ENCODE data around the gene KLF15.

KLF15 gene

DNA sequence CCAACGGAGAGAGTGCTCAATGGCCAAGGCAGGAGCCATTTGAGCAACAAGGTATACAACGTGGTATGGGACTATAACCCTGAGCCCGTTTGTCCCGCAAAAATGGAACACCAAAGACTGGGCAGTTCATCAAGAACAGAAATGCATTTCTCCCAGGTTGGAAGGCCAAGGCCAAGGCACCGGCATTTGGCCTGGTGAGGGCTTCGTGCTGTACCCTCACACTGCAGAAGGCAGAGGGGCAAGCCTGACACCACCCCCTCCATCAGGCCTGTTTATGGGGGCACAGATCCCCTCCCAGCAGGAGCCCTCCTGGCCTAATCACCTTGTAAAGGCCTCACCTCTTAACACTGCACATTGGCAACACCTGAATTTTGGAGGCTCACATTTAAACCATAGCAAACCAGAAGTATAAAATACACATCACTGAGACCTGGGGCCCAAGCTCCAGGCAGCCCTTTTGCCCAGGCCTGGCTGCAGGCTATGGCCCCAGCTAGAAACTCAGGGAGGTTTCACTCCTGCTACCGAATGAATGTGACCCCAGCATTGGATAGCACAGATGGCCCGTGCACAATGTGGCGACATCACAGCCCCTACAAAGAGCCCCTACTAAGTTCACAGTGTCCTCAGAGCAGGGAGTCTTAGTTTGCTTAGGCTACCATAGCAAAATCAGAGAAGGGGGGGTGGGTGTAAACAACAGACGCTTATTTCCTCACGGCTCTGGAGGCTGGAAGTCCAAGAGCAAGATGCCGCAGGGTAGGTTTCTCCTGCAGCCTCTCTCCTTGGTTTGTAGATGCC, 47.1 kb downstream of the KLF15 start:
- TF ChIP-seq, protein P1, sequence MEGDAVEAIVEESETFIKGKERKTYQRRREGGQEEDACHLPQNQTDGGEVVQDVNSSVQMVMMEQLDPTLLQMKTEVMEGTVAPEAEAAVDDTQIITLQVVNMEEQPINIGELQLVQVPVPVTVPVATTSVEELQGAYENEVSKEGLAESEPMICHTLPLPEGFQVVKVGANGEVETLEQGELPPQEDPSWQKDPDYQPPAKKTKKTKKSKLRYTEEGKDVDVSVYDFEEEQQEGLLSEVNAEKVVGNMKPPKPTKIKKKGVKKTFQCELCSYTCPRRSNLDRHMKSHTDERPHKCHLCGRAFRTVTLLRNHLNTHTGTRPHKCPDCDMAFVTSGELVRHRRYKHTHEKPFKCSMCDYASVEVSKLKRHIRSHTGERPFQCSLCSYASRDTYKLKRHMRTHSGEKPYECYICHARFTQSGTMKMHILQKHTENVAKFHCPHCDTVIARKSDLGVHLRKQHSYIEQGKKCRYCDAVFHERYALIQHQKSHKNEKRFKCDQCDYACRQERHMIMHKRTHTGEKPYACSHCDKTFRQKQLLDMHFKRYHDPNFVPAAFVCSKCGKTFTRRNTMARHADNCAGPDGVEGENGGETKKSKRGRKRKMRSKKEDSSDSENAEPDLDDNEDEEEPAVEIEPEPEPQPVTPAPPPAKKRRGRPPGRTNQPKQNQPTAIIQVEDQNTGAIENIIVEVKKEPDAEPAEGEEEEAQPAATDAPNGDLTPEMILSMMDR (IDR thresholded peaks at IDR 0.05): no peak
- no peaks in the 10 kb centered on the region for H3K27me3 ChIP-seq
- no peak overlapping the region for H3K27ac ChIP-seq
- no peaks in the 10 kb centered on the region for H3K36me3 ChIP-seq
- H3K9me3 ChIP-seq: no peaks in the 10 kb centered on the region
- H3K4me1 ChIP-seq (ENCODE audit: control insufficient read depth in 1 of 2, insufficient read depth in 1 of 2, low read depth in 1 of 2, low read length in 1 of 2): no peaks in the 10 kb centered on the region
- H3K4me3 ChIP-seq (ENCODE audit: low read depth in 1 of 2, low read length in 1 of 2): no peak overlapping the region

- Histone ChIP-seq H3K27ac (no peak overlapping the region), H3K4me1 (ENCODE audit: control insufficient read depth in 1 of 2, insufficient read depth in 1 of 2, low read depth in 1 of 2, low read length in 1 of 2) (no peaks in the 10 kb centered on the region), H3K9me3 (no peaks in the 10 kb centered on the region), H3K36me3 (no peaks in the 10 kb centered on the region), H3K4me3 (ENCODE audit: low read depth in 1 of 2, low read length in 1 of 2) (no peak overlapping the region), H3K27me3 (no peaks in the 10 kb centered on the region)
- TF ChIP-seq, protein P1 (IDR thresholded peaks at IDR 0.05): no peak
Measured at GRCh38 chr3:126309165-126309564, 48.0 kb downstream of the KLF15 start.

- no peaks in the 10 kb centered on the region for H3K36me3 ChIP-seq
- no peaks in the 10 kb centered on the region for H3K27me3 ChIP-seq
- no peaks in the 10 kb centered on the region for H3K4me1 ChIP-seq (ENCODE audit: control insufficient read depth in 1 of 2, insufficient read depth in 1 of 2, low read depth in 1 of 2, low read length in 1 of 2)
- no peaks in the 10 kb centered on the region for H3K9me3 ChIP-seq
- H3K27ac ChIP-seq: no peak overlapping the region
- H3K4me3 ChIP-seq (ENCODE audit: low read depth in 1 of 2, low read length in 1 of 2): no peak overlapping the region
- TF ChIP-seq, protein P1 (IDR thresholded peaks at IDR 0.05): no peak
Measured at GRCh38 chr3:126308394-126309125, 48.6 kb downstream of the KLF15 start.

- Histone ChIP-seq H3K4me1 (ENCODE audit: control insufficient read depth in 1 of 2, insufficient read depth in 1 of 2, low read depth in 1 of 2, low read length in 1 of 2) (no peaks in the 10 kb centered on the region), H3K27me3 (no peaks in the 10 kb centered on the region), H3K4me3 (ENCODE audit: low read depth in 1 of 2, low read length in 1 of 2) (no peak overlapping the region), H3K9me3 (no peaks in the 10 kb centered on the region), H3K27ac (no peak overlapping the region), H3K36me3 (no peaks in the 10 kb centered on the region)
- TF ChIP-seq, protein P1 (IDR thresholded peaks at IDR 0.05): no peak
Measured at GRCh38 chr3:126307591-126308393, 49.4 kb downstream of the KLF15 start.

GRCh38 chr3:126306888-126307482, 50.2 kb downstream of the KLF15 start:
- TF ChIP-seq, protein P1 (IDR thresholded peaks at IDR 0.05): no peak
- Histone ChIP-seq H3K9me3 (no peaks in the 10 kb centered on the region), H3K4me3 (ENCODE audit: low read depth in 1 of 2, low read length in 1 of 2) (no peak overlapping the region), H3K27me3 (no peaks in the 10 kb centered on the region), H3K36me3 (no peaks in the 10 kb centered on the region), H3K27ac (no peak overlapping the region), H3K4me1 (ENCODE audit: control insufficient read depth in 1 of 2, insufficient read depth in 1 of 2, low read depth in 1 of 2, low read length in 1 of 2) (no peaks in the 10 kb centered on the region)
